Measurements from ENCODE around the gene TMEM254.
"Not testable (repeated sequence)": the region's sequence is repeated elsewhere in the genome, so short reads cannot be mapped to it uniquely, and the experiment has no call there.

Gene TMEM254

DNA sequence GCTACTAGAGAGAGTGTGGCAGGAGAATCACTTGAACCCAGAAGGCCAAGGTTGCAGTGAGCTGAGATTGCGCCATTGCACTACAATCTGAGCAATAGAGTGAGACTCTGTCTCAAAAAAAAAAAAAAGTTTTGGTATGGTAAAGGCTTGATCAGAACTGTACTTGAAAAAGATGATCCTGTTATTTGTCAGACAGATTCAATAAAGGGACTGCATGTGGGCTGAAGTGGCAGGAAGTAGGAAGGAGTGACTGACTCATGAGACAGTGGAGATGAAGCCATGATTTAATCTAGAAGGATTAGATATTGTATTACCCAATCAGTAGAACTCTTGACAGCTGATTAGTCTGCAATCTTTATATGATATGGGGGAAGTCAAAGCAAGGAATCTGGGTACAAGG is 2.7 kb upstream of the TMEM254 start:
- DNase-seq (ENCODE audit: low read depth in 1 of 2, low spot score in 1 of 2), result no peak

DNA sequence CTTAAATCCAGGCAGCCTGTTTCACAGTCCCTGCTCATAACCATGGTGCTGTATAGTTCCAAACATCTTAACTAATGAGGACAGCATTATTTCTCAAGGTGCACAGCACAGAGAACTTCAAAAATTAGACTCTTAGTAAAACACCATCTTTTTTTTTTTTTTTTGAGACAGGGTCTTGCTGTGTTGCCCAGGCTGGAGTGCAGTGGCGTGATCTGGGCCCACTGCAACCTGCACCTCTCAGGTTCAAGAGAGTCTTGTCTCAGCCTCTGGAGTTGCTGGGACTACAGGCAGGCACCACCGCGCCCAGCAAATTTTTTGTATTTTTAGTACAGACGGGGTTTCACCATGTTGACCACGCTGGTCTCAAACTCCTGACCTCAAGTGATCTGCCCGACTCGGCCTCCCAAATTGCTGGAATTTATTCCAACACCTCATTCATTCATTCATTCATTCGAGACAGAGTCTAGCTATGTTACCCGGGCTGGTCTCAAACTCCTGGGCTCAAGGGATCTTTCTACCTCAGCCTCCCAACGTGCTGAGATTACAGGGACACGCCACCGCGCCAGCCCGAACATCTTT is 507 bp upstream of the TMEM254 start:
- no peak for DNase-seq (ENCODE audit: low read depth in 1 of 2, low spot score in 1 of 2)

DNA sequence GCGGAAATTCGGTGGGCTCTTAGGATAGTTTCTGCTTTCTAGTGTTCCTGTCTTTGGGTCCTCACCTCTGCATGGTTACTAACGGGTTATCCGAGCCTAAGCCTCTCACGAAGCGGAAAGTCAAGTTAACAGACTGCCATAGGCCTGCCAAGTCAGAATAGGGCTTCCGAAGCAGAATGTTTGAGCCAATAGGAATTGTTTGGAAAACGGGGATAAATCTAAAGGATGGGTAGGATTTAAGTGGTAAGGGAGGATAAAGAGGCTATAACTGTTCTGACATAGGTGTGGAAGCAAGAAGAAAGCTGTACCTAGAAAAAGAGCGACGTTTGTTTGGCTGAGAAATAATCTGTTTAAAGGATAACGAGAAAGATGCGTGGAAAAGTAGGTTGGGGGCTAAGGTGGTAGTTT is 851 bp downstream of the TMEM254 start:
- no peak for DNase-seq (ENCODE audit: low read depth in 1 of 2, low spot score in 1 of 2)

DNA sequence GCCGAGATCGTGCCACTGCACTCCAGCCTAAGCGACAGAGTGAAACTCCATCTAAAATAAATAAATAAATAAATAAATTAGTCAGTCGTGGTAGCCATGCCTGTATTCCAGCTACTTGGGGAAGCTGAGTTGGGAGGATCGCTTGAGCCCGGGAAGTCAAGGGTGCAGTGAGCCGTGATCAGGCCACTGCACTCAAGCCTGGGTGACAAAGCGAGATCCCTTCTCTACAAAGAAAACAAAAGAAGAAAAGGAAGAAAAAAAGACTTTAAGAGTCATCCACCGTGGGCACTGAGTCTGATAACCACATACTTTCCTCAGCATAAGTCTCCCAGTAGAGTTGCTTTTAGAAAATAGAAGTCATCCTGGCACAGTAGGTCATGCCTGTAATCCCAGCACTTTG is 2.6 kb downstream of the TMEM254 start:
- DNase-seq (ENCODE audit: low read depth in 1 of 2, low spot score in 1 of 2), result no peak

DNA sequence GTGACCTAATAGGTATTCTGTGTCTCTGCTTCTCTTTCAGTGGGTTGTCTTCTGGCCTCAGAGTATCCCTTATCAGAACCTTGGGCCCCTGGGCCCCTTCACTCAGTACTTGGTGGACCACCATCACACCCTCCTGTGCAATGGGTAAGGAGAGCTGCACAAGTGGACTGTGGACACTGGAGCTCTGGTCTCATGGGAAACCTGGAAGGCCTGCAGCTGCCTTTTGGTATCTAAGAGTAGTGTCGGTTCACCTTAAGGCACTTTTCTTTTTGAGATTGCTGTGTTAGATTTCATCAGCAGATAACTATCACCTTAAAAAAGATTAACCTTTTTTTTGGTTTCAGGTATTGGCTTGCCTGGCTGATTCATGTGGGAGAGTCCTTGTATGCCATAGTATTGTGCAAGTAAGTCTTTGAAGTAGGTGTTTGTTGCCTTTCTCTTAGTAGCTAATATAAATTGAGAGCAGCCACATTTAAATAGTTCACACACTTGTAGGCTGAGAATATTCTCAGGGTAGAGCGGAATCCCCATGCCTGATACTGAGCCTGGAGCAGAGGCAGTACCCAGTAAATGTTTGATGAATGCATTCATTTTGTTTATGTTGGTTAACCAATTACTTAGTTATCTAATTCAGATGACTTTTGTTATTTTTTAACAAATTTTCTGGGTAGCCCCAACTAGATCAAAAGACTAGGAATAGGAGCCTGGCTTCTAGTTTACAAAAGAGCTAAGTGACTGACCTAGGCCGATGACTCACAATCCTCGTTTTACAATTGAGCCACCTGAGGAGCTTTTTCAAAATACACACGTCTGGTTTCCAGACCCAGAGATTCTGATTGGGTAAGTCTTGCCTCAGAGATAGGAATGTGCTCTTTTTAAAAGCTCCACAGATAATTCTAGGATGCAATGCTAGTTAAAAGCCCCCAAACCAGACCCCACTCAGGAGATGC is 3.6 kb downstream of the TMEM254 start:
- DNase-seq (ENCODE audit: low read depth in 1 of 2, low spot score in 1 of 2), result no peak

DNA sequence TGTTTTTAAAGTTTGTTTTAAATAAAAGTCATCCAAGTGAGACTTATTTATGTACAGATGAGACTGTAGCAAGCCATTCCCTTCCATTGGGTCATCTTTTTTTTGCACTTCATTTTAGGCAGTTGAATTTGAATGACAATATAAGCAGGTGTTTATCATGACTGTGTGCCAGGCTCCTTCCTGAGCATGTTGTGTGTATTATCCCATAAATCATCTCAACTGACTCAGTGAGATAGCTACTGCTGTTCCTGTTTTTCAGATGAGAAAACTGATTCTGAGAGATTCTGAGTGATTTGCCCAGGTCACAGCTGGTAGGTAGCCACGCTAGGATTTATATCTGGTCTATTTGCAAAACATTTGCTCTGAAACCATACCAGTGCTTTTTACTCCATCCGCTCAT is 11.7 kb downstream of the TMEM254 start:
- DNase-seq (ENCODE audit: low read depth in 1 of 2, low spot score in 1 of 2), result no peak

DNA sequence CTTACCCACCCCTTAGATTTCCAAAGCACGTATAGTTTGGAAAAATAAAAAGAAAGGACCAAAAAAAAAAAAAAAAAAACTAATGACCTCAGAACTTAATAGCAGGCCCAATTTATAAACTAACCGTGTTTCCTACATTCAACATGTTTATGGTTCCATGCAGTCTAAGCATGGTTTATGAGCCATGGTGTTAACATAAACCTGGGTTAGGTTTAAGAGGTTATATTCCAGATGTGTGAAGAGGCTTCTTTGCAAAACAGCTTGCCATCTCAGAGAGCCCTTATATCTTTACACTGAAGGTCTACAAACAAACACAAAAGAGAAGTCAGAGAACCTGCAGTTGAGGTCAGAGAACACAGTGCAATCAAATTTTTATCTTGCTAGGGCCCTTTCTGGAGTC is 15.8 kb downstream of the TMEM254 start:
- DNase-seq (ENCODE audit: low read depth in 1 of 2, low spot score in 1 of 2), result no peak

DNA sequence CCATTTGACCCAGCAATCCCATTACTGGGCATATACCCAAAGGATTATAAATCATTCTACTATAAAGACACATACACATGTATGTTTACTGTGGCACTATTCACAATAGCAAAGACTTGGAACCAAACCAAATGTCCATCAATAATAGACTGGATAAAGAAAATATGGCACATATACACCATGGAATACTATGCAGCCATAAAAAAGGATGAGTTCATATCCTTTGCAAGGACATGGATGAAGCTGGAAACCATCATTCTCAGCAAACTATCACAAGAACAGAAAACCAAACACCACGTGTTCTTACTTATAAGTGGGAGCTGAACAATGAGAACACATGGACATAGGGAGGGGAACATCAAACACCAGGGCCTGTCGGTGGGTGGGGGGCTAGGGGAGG is 19.8 kb downstream of the TMEM254 start:
- not testable (repeated sequence) for DNase-seq (ENCODE audit: low read depth in 1 of 2, low spot score in 1 of 2)

DNA sequence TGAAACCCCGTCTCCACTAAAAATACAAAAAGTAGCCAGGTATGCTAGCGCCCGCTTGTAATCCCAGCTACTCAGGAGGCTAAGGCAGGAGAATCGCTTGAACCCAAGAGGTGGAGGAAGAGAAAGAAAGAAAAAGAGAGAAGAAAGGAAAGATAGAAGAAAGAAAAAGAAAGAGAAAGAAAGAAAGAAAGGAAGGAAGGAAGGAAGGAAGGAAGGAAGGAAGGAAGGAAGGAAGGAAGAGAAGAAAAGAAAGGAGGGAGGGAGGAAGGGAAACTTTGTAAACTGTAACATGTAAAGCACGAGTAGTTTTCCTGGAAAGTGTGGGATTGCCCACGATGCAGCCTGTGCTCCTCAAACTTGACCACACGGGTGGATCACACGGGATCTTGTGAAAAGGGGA is 20.8 kb downstream of the TMEM254 start:
- DNase-seq (ENCODE audit: low read depth in 1 of 2, low spot score in 1 of 2), result not testable (repeated sequence)

DNA sequence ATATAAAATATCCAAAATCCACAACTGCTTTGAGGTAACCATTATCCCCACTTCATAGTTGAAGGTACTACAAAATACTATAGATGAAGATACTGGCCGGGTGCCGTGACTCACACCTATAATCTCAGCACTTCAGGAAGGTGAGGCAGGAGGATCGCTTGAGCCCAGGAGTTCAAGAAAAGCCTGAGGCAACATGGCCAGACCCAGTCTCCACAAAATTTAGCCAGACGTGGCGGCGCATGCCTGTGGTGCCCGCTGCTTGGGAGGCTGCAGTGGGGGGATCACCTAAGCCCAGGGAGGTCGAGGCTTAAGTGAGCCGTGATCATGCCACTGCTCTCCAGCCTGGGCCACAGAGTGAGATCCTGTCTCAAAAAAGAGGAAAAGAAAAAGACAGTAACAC is 21.7 kb downstream of the TMEM254 start:
- no peak for DNase-seq (ENCODE audit: low read depth in 1 of 2, low spot score in 1 of 2)

DNA sequence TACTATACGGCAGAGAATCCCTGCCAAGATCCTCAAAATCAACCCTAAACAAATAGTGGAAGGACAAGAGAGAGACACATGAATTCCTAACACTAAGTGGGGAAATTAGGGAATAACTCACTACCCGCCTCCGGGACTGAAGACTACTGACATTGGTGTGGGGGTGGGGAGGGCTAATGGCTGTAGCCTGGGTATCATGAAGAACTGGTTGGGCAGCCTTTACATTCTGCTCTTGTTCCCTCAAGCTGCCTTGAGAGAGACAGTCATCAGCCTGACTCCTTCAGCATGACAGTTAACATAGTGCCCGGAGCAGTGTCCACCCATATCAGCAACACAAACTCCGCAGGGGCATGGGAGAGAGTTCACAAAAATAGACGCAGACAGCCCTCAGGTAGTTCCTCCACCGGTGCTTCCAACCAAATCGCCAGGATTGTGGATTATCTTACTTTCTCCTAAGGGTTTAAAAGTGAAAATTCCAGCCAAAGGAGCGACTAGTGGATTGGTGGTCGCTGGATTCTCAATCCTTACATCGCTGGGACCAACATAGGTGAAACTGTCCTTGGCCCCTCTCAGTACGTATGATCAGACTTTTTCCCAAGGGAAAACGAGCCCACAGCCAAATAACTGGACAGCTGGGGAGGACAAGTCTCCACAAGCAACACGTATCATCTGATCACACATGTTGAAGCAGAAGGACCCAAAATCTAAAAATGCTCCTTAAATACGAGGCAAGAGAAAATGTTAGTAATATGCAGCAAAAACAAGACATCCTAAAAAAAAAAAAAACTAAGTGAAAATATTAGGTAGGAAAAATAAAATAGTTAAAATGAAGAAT is 22.6 kb downstream of the TMEM254 start:
- DNase-seq (ENCODE audit: low read depth in 1 of 2, low spot score in 1 of 2), result no peak

DNA sequence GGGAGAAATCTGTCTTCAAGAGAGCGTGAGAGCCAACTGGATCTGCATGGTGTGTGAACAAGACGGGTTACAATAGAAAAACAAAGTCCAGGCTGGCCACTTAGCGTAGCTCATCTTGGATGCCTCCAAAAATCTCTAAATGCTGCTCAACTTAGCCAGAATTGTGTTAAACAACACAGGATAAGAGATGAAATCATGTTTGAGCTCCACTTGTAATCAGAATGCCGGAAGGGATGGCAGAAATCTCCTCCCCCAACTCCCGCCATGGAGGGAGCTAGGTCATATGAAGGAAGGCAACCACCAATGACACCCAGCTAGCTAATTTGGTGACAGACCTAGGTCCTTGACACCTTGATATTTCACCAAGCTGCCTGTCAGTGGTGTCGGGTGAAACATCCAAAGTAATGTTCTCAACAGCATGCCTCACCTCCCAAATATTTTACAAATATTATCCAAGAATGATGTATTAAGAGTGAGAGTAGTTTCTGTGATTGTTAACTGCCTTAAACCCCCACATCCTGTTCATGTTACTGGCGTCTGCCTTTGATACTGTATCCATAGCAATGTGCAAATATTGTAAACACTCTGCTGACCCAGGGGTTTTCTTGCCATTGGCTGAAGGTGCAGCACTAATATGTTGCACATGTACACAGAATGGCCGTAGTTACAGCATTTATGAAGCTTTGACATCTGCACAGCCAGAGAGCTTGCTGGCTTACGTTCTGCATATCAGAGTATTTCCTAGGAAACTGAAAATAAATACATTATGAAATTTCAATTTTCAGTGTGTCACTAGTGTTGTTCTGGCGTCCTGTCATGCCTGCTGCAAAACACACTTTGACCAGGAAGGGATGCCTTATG is 25.8 kb downstream of the TMEM254 start:
- DNase-seq (ENCODE audit: low read depth in 1 of 2, low spot score in 1 of 2), result no peak

DNA sequence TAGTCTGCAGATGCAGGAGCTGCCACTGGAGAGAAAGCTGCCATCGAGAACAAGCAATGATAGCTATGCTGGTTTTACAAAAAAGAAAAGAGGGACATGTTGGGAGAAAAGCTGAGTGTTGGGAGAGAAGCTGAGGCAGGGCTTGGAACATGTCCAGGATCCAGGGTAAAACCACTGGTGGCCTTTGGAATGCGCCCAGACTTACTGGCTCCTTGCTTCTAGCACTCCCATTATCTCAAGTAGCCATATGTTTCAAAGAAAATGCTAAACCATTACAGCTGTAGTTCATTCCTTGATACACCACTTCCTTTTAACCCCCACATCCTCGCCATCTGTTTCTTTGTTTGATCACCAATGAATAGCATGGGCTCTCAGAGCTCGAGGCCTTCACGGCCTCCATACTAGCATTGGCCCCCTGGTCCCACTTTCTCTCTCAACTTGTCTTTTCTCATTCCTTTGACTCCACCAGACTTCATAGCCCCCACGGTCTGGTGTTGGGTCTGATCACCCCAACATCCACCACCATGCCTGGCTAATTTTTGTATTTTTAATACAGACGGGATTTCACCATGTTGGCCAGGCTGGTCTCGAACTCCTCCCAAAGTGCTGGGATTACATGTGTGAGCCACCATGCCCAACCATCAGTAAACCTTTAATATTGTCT is 30.2 kb downstream of the TMEM254 start:
- DNase-seq (ENCODE audit: low read depth in 1 of 2, low spot score in 1 of 2), result no peak

DNA sequence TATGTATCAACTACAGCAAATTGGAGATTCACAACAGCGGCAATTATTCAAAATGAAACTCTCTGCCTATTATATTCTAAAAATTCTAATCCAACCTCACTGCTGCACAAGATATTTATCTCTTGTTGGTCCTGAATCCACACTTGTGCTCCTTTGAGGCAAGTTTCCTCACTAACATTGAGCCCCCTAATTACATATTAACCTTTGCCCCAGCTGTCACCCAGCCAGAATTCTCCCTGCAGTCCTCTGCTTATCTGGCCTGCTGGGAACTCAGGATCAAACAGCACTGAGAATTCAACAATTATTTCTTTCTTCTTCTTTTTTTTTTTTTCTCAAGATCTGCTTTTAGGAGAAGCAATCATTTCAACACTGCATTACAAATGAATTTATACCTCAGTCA is 32.5 kb downstream of the TMEM254 start:
- no peak for DNase-seq (ENCODE audit: low read depth in 1 of 2, low spot score in 1 of 2)

DNA sequence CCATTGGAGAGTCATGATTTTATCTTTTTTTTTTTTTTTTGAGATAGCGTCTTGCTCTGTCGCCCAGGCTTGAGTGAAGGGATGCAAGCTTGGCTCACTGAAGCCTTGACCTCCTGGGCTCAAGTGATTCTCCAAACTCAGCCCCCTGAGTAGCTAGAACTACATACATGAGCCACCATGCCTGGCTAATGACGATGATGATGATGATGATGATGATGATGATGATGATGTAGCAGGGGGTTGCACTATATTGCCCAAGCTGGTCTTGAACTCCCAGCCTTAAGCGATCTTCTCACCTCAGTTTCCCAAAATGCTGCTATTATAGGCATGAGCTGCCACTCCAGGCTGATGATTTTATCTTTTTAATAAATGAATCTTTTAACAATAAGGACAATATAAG is 40.2 kb downstream of the TMEM254 start:
- no peak for DNase-seq (ENCODE audit: low read depth in 1 of 2, low spot score in 1 of 2)

DNA sequence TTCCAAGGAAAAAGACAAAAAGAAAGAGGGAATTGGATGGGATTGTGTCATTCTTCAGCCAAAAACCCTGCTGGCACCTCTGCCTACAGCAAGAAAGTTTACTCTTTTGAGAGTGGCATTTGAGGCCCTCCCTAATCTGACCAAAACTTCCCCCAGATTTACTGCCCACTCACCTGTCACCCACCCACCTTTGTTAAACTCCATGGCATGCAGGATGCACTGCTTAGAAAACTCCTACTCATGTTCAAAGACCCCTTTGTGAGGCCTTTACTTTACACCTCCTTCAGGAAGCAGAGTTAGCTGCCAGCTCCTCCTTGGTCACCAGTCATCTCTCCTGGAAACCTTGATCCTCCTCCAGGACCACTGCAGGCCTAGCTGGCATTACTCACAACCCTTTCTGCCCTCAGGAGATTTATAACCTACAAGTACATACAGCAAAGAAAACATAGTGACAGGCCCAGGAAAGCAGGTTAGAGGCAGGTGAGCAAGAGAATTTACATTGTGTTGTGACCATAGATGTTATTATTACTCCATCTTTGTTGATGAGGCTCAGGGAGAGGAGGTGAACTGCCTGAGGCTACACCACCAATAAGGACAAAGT is 43.7 kb downstream of the TMEM254 start:
- no peak for DNase-seq (ENCODE audit: low read depth in 1 of 2, low spot score in 1 of 2)

DNA sequence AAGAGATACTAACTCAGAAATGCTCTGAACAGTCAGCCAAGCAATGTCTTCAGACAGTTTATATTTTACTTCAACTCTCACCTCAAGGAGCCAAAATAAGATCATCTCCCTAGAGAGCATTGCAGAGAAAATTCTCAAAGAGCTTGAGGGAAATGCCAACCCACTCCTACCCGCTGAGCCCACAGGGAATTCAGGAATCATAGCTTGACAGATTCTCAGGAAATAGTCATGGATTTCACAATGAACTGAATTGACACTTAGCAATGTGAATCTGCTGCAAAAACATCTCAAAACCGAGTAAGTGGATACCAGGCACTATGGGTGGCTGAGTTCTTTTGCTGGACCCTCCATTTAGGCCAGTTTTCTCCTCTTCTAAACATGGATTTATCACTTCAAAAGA is 44.3 kb downstream of the TMEM254 start:
- no peak for DNase-seq (ENCODE audit: low read depth in 1 of 2, low spot score in 1 of 2)

DNA sequence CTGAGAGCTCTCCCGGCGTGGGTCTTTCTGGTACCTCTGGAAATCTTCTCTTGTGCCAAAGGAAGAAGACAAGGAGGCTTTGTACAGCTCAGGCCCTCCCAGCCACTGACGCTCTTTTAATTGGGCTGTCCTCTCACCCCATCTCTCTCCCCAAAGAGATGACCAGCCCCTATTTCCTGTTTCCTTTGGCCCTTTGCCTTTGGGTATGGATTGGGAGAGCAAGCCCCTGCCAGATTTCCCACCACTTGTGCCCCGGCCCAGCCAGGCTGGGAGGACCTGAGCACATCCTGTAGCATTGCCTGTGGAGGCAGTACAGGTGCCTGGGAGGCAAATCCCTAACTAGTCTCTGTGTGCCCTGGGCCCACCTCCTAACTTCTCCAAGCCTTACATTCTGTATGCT is 48.4 kb downstream of the TMEM254 start:
- DNase-seq (ENCODE audit: low read depth in 1 of 2, low spot score in 1 of 2), result no peak

DNA sequence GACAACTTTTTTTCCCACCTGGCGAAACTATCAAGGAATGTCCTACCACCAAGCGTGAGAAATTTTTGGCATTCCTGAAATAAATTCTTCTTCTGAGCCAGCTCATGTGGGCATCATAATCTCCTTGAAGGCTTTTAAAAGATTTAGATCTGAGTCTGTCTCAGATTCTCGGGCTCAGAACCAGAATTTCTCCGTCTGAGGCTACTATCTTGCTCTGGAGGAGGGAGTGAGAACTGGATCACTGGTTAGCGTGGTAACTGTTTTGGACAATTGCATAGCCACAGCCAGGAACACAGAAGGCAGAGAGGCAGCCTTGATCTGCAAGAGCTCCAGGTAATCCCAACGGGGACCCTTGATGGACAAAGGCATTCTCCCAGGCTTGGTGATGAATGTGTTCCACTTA is 53.0 kb downstream of the TMEM254 start:
- no peak for DNase-seq (ENCODE audit: low read depth in 1 of 2, low spot score in 1 of 2)
